ENCODE data around the gene SPIB. TPM values are rescaled to one million over a fixed set of nuclear protein-coding genes. Genes with fewer than 3 reads are reported as not detected.
"Not testable (repeated sequence)": the region's sequence is repeated elsewhere in the genome, so short reads cannot be mapped to it uniquely, and the experiment has no call there.

Gene SPIB
- total and polyA plus RNA-seq, 2 of the 4 experiments (the other 2 are of a cell fraction), result not detected

DNA sequence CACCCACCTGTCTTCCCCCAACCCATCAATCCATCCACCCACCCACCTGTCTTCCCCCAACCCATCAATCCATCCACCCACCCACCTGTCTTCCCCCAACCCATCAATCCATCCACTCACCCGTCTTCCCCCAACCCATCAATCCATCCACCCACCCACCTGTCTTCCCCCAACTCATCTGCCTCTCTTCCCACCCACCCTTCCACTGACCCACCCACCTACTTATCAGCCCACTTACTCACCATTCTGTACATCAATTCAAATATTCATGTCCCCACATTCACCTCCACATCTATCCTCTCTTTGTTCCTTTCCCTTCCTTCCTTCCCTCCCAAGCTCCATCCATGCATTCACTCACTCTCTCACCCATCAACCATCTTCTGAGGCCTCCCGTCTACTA, 20.4 kb downstream of the SPIB start:
- H3K18ac ChIP-seq (ENCODE audit: low read depth, low read length); H3K56ac ChIP-seq (ENCODE audit: extremely low read depth, insufficient read depth, low read length); H3K23ac ChIP-seq (ENCODE audit: low read depth, low read length); H2AK9ac ChIP-seq (replicated peaks; ENCODE audit: low read depth, low read length, poor library complexity); CTCF ChIA-PET; H3K9me1 ChIP-seq (ENCODE audit: insufficient read depth, low read length); H3K4me3 ChIP-seq (ENCODE audit: insufficient read depth, low read depth, low read length); in situ Hi-C loops (cut with MboI; ENCODE audit: low sequenced_read_pairs); H3K4me1 ChIP-seq (ENCODE audit: control insufficient read depth, insufficient read depth, low read length); H2BK15ac ChIP-seq (ENCODE audit: low read depth, low read length); H3K9me3 ChIP-seq (ENCODE audit: control insufficient read depth, insufficient read depth, low read length); H3K79me1 ChIP-seq (ENCODE audit: low read depth in 1 of 2, low read length in 2 of 2); H3K9ac ChIP-seq (ENCODE audit: low read depth, low read length); H4K20me1 ChIP-seq (ENCODE audit: insufficient read depth, low read length); intact Hi-C loops (cut with micrococcal nuclease); H3K27me3 ChIP-seq (ENCODE audit: control insufficient read depth, insufficient read depth, low read length); H3K4me2 ChIP-seq (ENCODE audit: low read depth, low read length); POLR2A ChIA-PET (ENCODE audit: unreplicated experiment); H2AFZ ChIP-seq (replicated peaks; ENCODE audit: low read length, poor library complexity); H4K5ac ChIP-seq (ENCODE audit: low read depth, low read length); H4K91ac ChIP-seq (ENCODE audit: insufficient read depth, low read depth, low read length); H3K14ac ChIP-seq (replicated peaks; ENCODE audit: low read depth, low read length); H2BK5ac ChIP-seq (ENCODE audit: low read depth, low read length, poor library complexity, severe bottlenecking); H4K8ac ChIP-seq (ENCODE audit: low read depth in 2 of 2, low read length in 2 of 2); ATAC-seq (ENCODE audit: low read depth); H3K27ac ChIP-seq (ENCODE audit: insufficient read depth, low read length); H2BK120ac ChIP-seq (ENCODE audit: low read depth, low read length); DNase-seq; H2BK20ac ChIP-seq (ENCODE audit: low read depth, low read length); H3K36me3 ChIP-seq (ENCODE audit: control insufficient read depth, insufficient read depth, low read length); dilution Hi-C loops (cut with HindIII; ENCODE audit: low sequenced_read_pairs, unreplicated experiment); BruUV-seq (replicated peaks); H3K4ac ChIP-seq (ENCODE audit: low read depth, low read length); H2AK5ac ChIP-seq (ENCODE audit: low read depth, low read length): not testable (repeated sequence)
- WGBS, 2 experiments (ENCODE audit: extremely low coverage in 2 of 2, insufficient read length in 1 of 2), result 33% methylated on average over 1 of the region's 2 CpGs; no CpG with 5 or more reads in 1 of the 2 experiments
